AG09319 (cell line): ENCODE results near the gene PCP4L1.
"Not testable (repeated sequence)": the region's sequence is repeated elsewhere in the genome, so short reads cannot be mapped to it uniquely, and the experiment has no call there.

Source experiments
- DNase-seq: peaks from one replicate; pipeline ENCODE4 v3.0.0-alpha.2; 2010; ENCODE audit warnings: low read depth; ENCODE audit errors: extremely low read depth
- TF ChIP-seq, protein P1 (sequence below): IDR thresholded peaks from 2 replicates; pipeline ENCODE4 v1.5.1; 2011; ENCODE audit warnings: low read depth, mild to moderate bottlenecking, inconsistent platforms, low read length, moderate library complexity

The PCP4L1 gene

DNA sequence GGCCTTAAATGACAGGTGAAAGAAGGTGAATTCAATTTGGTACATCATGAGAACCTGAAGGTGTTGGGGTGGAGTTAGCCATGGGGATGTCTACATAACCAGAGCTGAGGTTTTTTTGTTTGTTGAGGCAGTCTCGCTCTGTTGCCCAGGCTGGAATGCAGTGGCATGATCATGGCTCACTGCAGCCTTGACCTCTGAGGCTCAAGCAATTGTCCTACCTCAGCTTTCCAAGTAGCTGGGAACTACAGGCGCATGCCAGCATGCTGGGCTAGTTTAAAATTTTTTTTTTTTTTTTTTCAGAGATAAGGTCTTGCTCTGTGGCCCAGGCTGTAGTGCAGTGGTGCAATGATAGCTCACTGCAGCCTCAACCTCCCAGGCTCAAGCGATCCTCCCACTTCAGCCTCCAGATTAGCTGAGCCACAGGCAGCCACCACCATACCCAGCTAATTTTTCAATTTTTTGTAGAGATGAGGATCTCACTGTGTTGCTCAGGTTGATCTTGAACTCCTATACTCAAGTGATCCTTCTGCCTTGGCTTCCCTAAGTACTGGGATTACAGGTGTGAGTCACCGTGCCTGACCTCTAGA lies 53.1 kb downstream of the PCP4L1 start:
- no peak for DNase-seq
- TF ChIP-seq, protein P1, sequence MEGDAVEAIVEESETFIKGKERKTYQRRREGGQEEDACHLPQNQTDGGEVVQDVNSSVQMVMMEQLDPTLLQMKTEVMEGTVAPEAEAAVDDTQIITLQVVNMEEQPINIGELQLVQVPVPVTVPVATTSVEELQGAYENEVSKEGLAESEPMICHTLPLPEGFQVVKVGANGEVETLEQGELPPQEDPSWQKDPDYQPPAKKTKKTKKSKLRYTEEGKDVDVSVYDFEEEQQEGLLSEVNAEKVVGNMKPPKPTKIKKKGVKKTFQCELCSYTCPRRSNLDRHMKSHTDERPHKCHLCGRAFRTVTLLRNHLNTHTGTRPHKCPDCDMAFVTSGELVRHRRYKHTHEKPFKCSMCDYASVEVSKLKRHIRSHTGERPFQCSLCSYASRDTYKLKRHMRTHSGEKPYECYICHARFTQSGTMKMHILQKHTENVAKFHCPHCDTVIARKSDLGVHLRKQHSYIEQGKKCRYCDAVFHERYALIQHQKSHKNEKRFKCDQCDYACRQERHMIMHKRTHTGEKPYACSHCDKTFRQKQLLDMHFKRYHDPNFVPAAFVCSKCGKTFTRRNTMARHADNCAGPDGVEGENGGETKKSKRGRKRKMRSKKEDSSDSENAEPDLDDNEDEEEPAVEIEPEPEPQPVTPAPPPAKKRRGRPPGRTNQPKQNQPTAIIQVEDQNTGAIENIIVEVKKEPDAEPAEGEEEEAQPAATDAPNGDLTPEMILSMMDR: no peak

GRCh38 chr1:161313554-161314200 lies 55.1 kb downstream of the PCP4L1 start:
- TF ChIP-seq, protein P1: no peak
- DNase-seq: no peak

- DNase-seq: peak; percentile 70
- TF ChIP-seq, protein P1: peak; percentile 39
These were observed 55.8 kb downstream of the PCP4L1 start, which contains the start of gene SDHC for GRCh38 chr1:161314201-161314981. SDHC (plus strand) TSS chr1:161314381; CDS start chr1:161314406, 25 bp downstream.

- not testable (repeated sequence) for DNase-seq
These were observed 57.5 kb downstream of the PCP4L1 start for GRCh38 chr1:161315841-161316674.

DNA sequence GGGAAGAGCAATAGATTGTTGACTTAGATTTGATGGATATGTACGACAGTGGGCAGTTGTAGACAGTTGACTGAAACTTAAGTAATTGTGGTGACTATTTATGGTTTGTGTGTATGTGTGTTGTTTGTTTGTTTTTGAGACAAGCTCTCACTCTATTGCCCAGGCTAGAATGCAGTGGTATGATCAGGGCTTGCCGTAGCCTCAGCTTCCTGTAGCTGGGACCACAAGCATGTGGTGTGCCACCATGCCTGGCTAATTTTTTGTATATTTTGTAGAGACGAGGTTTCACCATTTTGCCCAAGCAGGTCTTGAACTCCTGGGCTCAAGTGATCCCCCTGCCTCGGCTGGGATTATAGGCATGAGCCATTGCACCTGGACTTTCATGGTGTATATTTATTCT lies 65.5 kb downstream of the PCP4L1 start:
- TF ChIP-seq, protein P1: no peak
- DNase-seq: no peak

- TF ChIP-seq, protein P1: no peak
- DNase-seq: no peak
These were observed 71.8 kb downstream of the PCP4L1 start for GRCh38 chr1:161330346-161330745.

- TF ChIP-seq, protein P1: no peak
- no peak for DNase-seq
These were observed 74.6 kb downstream of the PCP4L1 start for GRCh38 chr1:161333166-161333565.
